Measurements from ENCODE around the gene DNAJC5.
"Not testable (repeated sequence)": the region's sequence is repeated elsewhere in the genome, so short reads cannot be mapped to it uniquely, and the experiment has no call there.

DNAJC5 gene

GRCh38 chr20:63908008-63908682 is 13.2 kb downstream of the DNAJC5 start:
- DNase-seq (ENCODE audit: low read depth in 4 of 4, low spot score in 1 of 4), result no peak

DNA sequence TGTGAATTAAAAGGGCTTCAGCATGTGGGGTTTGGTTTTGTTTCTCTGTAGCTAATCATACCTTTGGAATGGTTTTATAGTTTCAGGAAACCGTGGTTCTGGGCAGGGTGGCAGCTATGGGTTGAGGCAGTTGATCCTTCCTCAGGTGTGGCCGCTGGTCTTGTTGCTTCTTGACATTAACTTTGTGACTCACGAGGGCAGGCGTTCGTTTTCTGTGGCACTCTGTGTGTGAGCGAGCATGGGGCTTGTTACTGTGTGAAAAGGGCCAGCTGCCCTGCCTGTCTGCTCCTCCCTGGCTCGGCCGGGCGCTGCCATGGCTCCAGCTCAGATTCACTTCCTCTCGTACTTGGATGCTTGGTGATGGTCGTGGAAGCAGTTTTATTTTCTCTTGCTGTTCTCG is 16.2 kb downstream of the DNAJC5 start:
- DNase-seq (ENCODE audit: low read depth in 4 of 4, low spot score in 1 of 4), result no peak

DNA sequence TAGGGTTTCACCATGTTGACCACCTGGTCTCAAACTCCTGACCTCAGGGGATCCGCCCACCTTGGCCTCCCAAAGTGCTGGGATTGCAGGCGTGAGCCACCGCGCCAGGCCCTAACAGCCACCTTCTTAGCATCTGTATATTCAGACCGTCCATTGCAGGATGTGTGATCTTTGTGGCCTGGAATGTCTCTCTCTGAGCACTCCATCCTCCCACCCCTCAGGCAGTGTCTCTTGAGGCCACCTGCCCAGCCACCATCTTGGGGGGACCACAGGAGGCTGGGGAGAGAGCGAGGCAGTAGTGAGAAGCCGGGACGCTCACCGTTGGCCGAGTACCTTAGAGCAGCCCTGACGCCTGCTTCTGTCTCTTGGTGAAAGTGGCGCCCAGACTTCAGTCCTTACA is 18.8 kb downstream of the DNAJC5 start:
- no peak for DNase-seq (ENCODE audit: low read depth in 4 of 4, low spot score in 1 of 4)

GRCh38 chr20:63915471-63915870 is 20.5 kb downstream of the DNAJC5 start:
- DNase-seq (ENCODE audit: low read depth in 4 of 4, low spot score in 1 of 4), result no peak

DNA sequence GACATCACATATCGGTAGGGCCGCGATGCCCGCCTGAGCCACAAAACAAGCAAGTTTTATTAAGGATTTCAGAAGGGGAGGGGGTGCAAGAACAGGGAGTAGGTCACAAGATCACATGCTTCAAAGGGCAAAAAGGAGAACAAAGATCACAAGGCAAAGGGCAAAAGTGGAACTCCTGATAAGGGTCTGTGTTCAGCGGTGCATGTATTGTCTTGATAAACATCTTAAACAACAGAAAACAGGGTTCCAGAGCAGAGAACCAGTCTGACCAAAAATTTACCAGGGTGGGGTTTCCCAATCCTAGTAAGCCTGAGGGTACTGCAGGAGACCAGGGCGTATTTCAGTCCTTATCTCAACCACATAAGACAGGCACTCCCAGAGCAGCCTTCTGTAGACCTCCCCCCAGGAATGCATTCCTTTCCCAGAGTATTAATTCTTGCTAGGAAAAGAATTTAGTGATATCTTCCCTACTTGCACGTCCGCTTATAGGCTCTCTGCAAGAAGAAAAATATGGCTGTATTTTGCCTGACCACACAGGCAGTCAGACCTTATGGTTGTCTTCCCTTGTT is 21.5 kb downstream of the DNAJC5 start:
- DNase-seq (ENCODE audit: low read depth in 4 of 4, low spot score in 1 of 4), result not testable (repeated sequence)

GRCh38 chr20:63917811-63918210 is 22.9 kb downstream of the DNAJC5 start:
- no peak for DNase-seq (ENCODE audit: low read depth in 4 of 4, low spot score in 1 of 4)

DNA sequence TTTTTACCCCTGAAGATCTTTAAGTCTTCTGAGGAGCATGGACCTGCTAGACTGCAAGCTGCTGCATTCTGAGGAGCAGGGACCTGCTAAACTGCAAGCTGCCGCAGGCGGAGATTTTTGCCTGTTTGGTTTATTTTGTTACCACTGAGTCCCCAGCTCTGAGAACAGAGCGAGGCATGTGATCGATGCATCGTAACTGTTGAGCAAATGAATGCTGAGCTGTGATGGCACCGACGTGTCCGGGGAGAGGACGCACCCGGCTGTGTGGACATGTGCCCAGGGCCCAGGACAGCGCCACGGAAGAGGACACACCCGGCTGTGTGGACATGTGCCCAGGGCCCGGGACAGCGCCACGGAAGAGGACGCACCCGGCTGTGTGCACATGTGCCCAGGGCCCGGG is 24.2 kb downstream of the DNAJC5 start:
- DNase-seq (ENCODE audit: low read depth in 4 of 4, low spot score in 1 of 4), result no peak

DNA sequence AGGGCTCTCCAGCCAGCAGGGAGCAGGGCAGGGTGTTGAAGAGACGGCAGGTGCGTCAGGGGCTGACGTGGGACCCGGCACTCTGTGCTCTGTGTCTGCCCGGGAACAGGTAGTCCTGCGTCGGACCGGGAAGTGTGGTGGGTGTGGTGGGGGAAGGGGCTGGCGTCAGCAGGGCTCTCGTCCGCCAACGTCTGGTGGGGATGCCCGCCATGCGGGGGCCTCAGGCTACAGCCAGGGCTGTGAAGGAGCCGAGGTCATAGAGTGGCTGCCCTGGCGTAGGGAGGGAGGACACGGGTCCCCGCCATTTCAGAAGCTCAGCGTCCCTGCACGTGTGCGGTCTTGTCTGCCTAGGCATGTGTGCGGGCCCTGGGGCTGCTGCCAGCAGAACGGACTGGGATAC is 25.3 kb downstream of the DNAJC5 start:
- no peak for DNase-seq (ENCODE audit: low read depth in 4 of 4, low spot score in 1 of 4)

DNA sequence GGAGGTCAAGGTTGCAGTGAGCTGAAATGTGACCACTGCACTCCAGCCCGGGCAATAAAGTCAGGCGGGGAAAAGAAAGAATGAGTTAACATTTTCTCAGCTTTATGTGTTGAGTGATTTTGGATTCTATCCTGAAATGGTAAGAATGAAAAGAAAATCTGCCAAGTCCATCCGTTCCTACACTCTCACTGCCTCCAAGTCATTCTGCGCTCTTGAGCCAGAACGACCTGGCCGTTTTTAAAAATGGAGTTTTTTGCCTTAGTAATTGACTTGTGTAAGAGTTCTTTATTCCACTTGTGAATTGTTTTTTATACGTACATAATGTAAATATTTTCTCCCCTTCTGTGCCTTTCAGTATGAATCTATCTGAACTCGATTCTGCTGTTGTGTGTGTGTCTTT is 28.7 kb downstream of the DNAJC5 start:
- no peak for DNase-seq (ENCODE audit: low read depth in 4 of 4, low spot score in 1 of 4)

- DNase-seq (ENCODE audit: low read depth in 4 of 4, low spot score in 1 of 4), result no peak
Measured at GRCh38 chr20:63924241-63924640, 29.3 kb downstream of the DNAJC5 start.

- DNase-seq (ENCODE audit: low read depth in 4 of 4, low spot score in 1 of 4), result no peak
Measured at GRCh38 chr20:63926298-63926697, 31.4 kb downstream of the DNAJC5 start.

GRCh38 chr20:63929071-63929470 is 34.1 kb downstream of the DNAJC5 start:
- no peak for DNase-seq (ENCODE audit: low read depth in 4 of 4, low spot score in 1 of 4)

DNA sequence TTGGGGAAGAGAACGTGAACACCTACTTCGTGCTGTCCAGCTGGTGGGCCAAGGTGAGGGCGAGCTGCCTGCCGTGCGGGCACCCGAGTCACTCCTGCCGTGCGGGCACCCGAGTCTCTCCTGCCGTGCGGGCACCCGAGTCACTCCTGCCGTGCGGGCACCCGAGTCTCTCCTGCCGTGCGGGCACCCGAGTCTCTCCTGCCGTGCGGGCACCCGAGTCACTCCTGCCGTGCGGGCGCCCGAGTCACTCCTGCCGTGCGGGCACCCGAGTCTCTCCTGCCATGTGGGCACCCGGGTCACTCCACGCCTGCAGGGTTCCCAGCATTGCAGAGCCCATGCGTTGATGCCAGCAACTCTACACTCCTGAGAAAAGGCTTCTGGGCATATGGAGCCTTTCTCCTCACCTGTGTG is 34.6 kb downstream of the DNAJC5 start:
- DNase-seq (ENCODE audit: low read depth in 4 of 4, low spot score in 1 of 4), result not testable (repeated sequence)

- no peak for DNase-seq (ENCODE audit: low read depth in 4 of 4, low spot score in 1 of 4)
Measured at GRCh38 chr20:63930971-63931553, 36.1 kb downstream of the DNAJC5 start.

DNA sequence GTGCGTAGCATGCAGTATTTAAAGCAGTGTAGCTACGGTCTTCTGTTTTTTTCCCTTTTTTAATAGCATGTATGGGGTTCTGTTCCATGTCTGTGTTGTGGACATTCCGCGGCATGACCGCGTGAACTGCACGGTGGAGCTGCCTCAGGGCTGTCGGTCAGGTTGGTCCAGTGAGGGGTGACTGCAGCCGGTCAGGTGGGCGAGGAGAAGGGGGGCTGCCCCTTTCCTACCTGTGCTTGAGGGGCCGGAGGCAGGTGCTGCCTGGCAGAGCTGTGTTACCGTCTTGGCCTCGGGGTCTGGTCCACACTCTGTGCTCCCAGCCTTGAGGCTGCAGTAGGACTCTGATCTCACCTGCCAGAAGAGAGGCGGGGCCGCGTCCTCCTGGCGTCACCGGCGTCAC is 36.8 kb downstream of the DNAJC5 start:
- no peak for DNase-seq (ENCODE audit: low read depth in 4 of 4, low spot score in 1 of 4)

DNA sequence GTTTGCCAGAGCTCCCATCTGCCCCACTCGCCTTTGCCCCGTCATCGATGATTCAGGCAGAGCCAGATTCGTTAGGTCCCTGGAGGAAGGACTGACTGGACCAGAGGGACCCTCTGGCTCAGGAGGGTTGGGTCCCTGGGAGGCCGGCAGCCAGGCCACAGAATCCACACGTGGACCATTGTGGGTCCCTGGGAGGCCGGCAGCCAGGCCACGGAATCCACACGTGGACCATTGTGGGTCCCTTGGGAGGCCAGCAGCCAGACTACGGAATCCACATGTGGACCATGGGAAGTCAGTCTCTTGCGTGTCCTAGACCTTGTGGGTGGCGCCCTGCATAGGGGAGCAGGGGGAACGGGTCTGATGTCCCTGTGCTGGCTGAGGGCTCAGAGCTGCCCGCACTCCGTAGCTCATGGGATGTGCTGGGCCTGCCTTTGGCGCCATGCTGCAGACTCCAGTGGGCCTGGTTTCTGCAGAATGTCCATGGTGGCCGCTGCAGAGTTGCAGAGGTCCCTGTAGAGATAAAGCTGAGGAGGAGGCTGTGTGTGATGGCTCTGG is 37.8 kb downstream of the DNAJC5 start:
- no peak for DNase-seq (ENCODE audit: low read depth in 4 of 4, low spot score in 1 of 4)

DNA sequence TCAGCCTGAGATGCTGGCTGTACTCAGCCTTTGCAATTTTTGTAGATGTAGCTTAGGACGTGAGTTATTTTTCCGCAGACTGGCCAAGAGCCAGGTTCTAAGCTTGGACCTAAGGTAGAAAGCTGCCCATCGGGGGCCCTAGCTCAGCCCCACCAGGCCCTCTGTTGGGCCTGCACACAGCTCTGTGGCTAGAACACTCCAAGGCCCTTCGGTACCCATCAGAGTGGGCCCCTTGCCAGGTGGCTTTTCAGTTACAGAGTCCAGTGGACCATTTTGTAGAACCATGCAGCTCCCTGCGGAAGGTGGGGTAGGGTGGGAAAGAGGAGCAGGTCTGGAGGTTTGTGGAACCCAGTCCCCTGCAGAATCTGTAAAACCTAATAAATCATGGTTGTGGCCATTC is 38.7 kb downstream of the DNAJC5 start:
- no peak for DNase-seq (ENCODE audit: low read depth in 4 of 4, low spot score in 1 of 4)

GRCh38 chr20:63934271-63935068 is 39.5 kb downstream of the DNAJC5 start:
- DNase-seq (ENCODE audit: low read depth in 4 of 4, low spot score in 1 of 4), result no peak

DNA sequence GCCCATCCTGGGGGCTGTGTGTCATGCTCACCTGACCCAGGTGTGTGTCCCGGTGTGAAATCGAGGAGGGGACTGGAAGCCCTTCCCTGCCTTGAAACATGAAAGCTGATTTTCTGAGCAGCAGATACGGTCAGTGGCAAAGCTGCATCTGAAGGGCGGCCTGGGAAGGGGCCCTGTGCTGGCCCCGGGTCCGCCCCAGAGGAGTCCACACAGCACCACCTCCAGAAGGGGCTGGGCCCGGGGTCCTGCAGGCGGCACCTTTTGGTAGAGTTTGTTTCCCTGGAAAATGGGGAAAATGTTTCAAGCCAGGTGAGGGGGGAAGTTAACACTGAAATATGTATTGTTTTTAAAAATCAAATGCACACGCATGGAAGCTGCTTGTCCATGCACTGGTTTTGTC is 40.5 kb downstream of the DNAJC5 start:
- no peak for DNase-seq (ENCODE audit: low read depth in 4 of 4, low spot score in 1 of 4)

DNA sequence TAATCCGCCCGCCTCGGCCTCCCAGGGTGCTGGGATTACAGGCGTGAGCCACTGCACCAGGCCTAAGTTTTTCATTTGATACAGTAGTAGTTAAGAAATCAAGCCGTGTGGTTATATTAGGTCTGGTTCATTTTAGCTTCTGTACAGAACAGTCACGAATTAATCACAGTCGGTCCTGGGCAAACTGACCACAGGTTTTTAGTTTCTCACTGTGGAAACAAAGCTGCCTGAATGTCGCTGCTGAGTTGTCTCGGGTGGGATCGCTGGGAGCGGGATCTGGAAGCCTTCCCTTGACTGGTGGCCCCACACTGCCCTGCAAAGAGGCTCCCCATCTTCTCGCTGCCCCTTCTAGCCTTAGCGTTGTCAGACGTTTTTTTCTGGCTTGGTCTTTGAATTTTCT is 42.7 kb downstream of the DNAJC5 start:
- DNase-seq (ENCODE audit: low read depth in 4 of 4, low spot score in 1 of 4), result no peak

DNA sequence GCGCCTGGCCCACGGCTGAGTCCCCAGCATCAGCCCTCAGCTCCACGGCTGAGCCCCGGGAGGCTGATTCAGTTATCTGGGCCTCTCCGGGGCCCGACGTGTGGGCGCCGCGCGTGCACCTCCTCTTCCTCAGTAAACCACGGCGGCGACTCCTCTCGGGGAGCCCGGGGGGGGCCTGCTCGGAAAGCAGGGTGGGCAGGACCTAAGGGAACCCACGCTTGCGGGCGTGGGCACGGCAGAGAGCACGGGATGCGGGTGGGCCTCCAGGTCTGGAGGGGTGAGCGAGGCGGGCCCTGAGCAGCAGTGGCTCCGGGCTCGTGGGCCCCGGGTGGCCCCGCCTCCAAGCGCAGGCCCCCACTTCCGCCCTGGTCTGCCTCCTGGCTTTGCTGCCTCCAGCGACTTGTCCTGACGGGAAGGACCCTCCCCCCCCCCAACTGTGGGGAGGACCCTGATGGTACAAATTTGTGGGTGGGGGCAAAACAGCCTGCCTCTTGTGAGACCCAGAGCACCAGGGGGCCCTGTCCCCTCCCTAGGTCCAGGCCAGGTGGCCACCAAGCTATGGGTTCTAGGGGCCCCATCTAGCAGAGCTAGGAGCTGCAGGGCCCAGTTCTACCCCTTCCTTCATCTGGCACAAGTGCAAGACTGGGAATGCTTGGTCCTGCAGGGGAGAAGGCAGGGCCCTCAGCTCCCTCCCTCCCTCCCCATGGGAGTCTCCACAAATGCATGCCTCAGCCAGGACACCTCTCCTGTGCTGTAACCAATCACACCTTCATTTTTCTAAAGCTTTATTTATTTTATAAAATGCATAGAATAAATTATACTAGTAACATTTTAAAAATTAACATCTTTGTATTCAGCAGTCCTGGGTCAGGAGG is 44.4 kb downstream of the DNAJC5 start:
- DNase-seq (ENCODE audit: low read depth in 4 of 4, low spot score in 1 of 4), result no peak

Data from stimulated activated CD4-positive, alpha-beta T cell treated with anti-CD3 and anti-CD28 coated beads, Interleukin-1b, Interleukin-23, amount 100 ng/mL, for 24 hours (primary cell).